HEK293 (cell line): Measurements from ENCODE around the gene RPSA.

Experiments used
- CTCF ChIA-PET: fragments of 350-600 bp; formaldehyde crosslinking; extraction: SDS; loops from one replicate; lab custom pipeline; 2021; ENCODE audit warnings: antibody characterized with exemption; lab: Yijun Ruan, JAX
- POLR2A ChIA-PET: fragments of 300-600 bp; formaldehyde crosslinking; extraction: SDS; loops from one replicate; lab custom pipeline; 2020; ENCODE audit warnings: antibody characterized with exemption, inconsistent platforms; lab: Yijun Ruan, JAX
- H3K27ac ChIP-seq: fragments of 200-500 bp; sonication (Bioruptor generic); 2 replicates; pipeline ENCODE4 v1.5.1; 2014; ENCODE audit warnings: low read depth, low read length, control low read depth, inconsistent platforms; ENCODE audit errors: extremely low read depth
- H3K36me3 ChIP-seq, 2 experiments: fragments of 200-500 bp in 1 of 2; sonication (Bioruptor generic) in 1 of 2; 1 replicate in 1 of 2; 2 replicates in 1 of 2; pipeline ENCODE4 v1.5.1; 2014 to 2017; ENCODE audit warnings: inconsistent platforms in 2 of 2, low read length in 2 of 2; ENCODE audit not compliant: control insufficient read depth in 2 of 2, insufficient read depth in 1 of 2
- H3K4me1 ChIP-seq: fragments of 200-500 bp; sonication (Bioruptor generic); 2 replicates; pipeline ENCODE4 v1.5.1; 2014; ENCODE audit warnings: mild to moderate bottlenecking, low read length, inconsistent platforms; ENCODE audit not compliant: control insufficient read depth, insufficient read depth
- H3K4me3 ChIP-seq: 2 replicates; pipeline ENCODE4 v1.5.1; 2011; ENCODE audit warnings: low read depth, mild to moderate bottlenecking, control low read depth, low read length, moderate library complexity
- H3K9me3 ChIP-seq: fragments of 200-500 bp; sonication (Bioruptor generic); 2 replicates; pipeline ENCODE4 v1.5.1; 2014; ENCODE audit warnings: low read depth, low read length, inconsistent platforms; ENCODE audit not compliant: control insufficient read depth, insufficient read depth
- BCL6B ChIP-seq: fragments of 450-650 bp; formaldehyde crosslinking; IDR thresholded peaks from 2 replicates; pipeline ENCODE4 v1.5.1; 2017; ENCODE audit warnings: missing biosample characterization, missing genetic modification characterization
- KLF10 ChIP-seq: fragments of 450-650 bp; IDR thresholded peaks from 2 replicates; pipeline ENCODE4 v1.5.1; 2018; ENCODE audit warnings: missing biosample characterization, mild to moderate bottlenecking, missing genetic modification characterization
- REST ChIP-seq: fragments of 450-650 bp; formaldehyde crosslinking; IDR thresholded peaks from 2 replicates; pipeline ENCODE4 v1.5.1; 2016; ENCODE audit warnings: missing biosample characterization, missing genetic modification characterization
- SCRT1 ChIP-seq: fragments of 450-650 bp; formaldehyde crosslinking; IDR thresholded peaks from 2 replicates; pipeline ENCODE4 v1.5.1; 2016; ENCODE audit warnings: missing biosample characterization, missing genetic modification characterization, borderline replicate concordance
- SCRT2 ChIP-seq: fragments of 450-650 bp; formaldehyde crosslinking; IDR thresholded peaks from 2 replicates; pipeline ENCODE4 v1.5.1; 2016; ENCODE audit warnings: missing biosample characterization, missing genetic modification characterization
- SP3 ChIP-seq: fragments of 450-650 bp; formaldehyde crosslinking; IDR thresholded peaks from 2 replicates; pipeline ENCODE4 v1.5.1; 2016; ENCODE audit warnings: missing biosample characterization, missing genetic modification characterization
- YY1 ChIP-seq: fragments of 450-650 bp; formaldehyde crosslinking; IDR thresholded peaks from 2 replicates; pipeline ENCODE4 v1.5.1; 2018; ENCODE audit warnings: missing biosample characterization, missing genetic modification characterization
- ZBTB48 ChIP-seq: fragments of 450-650 bp; formaldehyde crosslinking; IDR thresholded peaks from 2 replicates; pipeline ENCODE4 v1.5.1; 2016; ENCODE audit warnings: missing biosample characterization, missing genetic modification characterization
- ZBTB7A ChIP-seq: fragments of 450-650 bp; formaldehyde crosslinking; IDR thresholded peaks from 2 replicates; pipeline ENCODE4 v1.5.1; 2016; ENCODE audit warnings: low read depth, missing biosample characterization, missing genetic modification characterization
- ZFP3 ChIP-seq: fragments of 450-650 bp; formaldehyde crosslinking; IDR thresholded peaks from 2 replicates; pipeline ENCODE4 v1.5.1; 2016; ENCODE audit warnings: low read depth, missing biosample characterization, missing genetic modification characterization
- ZFP37 ChIP-seq: fragments of 450-650 bp; formaldehyde crosslinking; IDR thresholded peaks from 2 replicates; pipeline ENCODE4 v1.5.1; 2016; ENCODE audit warnings: missing biosample characterization, missing genetic modification characterization
- ZNF155 ChIP-seq: fragments of 450-650 bp; formaldehyde crosslinking; IDR thresholded peaks from 2 replicates; pipeline ENCODE4 v1.5.1; 2016; ENCODE audit warnings: missing biosample characterization, missing genetic modification characterization
- ZNF16 ChIP-seq: fragments of 450-650 bp; formaldehyde crosslinking; IDR thresholded peaks from 2 replicates; pipeline ENCODE4 v1.5.1; 2016; ENCODE audit warnings: low read depth, missing biosample characterization, missing genetic modification characterization
- ZNF18 ChIP-seq: fragments of 450-650 bp; formaldehyde crosslinking; IDR thresholded peaks from 2 replicates; pipeline ENCODE4 v1.5.1; 2016; ENCODE audit warnings: missing biosample characterization, missing genetic modification characterization
- ZNF266 ChIP-seq: fragments of 450-650 bp; formaldehyde crosslinking; IDR thresholded peaks from 2 replicates; pipeline ENCODE4 v1.5.1; 2016; ENCODE audit warnings: missing biosample characterization, missing genetic modification characterization, low read depth
- ZNF302 ChIP-seq: fragments of 450-650 bp; formaldehyde crosslinking; IDR thresholded peaks from 2 replicates; pipeline ENCODE4 v1.5.1; 2016; ENCODE audit warnings: missing biosample characterization, missing genetic modification characterization, low read depth
- ZNF311 ChIP-seq: fragments of 450-650 bp; formaldehyde crosslinking; IDR thresholded peaks from 2 replicates; pipeline ENCODE4 v1.5.1; 2017; ENCODE audit warnings: missing biosample characterization, missing genetic modification characterization, borderline replicate concordance
- ZNF473 ChIP-seq: fragments of 450-650 bp; formaldehyde crosslinking; IDR thresholded peaks from 2 replicates; pipeline ENCODE4 v1.5.1; 2017; ENCODE audit warnings: missing biosample characterization, missing genetic modification characterization
- ZNF518A ChIP-seq: fragments of 450-650 bp; formaldehyde crosslinking; conservative IDR thresholded peaks from 2 replicates; pipeline ENCODE4 v1.5.1; 2016; ENCODE audit warnings: low read depth, missing biosample characterization, missing genetic modification characterization
- ZNF549 ChIP-seq: fragments of 450-650 bp; IDR thresholded peaks from 2 replicates; pipeline ENCODE4 v1.5.1; 2018; ENCODE audit warnings: missing biosample characterization, missing genetic modification characterization, mild to moderate bottlenecking, inconsistent platforms, moderate library complexity
- ZNF621 ChIP-seq: fragments of 450-650 bp; formaldehyde crosslinking; IDR thresholded peaks from 2 replicates; pipeline ENCODE4 v1.5.1; 2017; ENCODE audit warnings: missing biosample characterization, missing genetic modification characterization
- ZNF670 ChIP-seq: fragments of 450-650 bp; formaldehyde crosslinking; IDR thresholded peaks from 2 replicates; pipeline ENCODE4 v1.5.1; 2016; ENCODE audit warnings: missing biosample characterization, missing genetic modification characterization, low read depth
- ZNF776 ChIP-seq: fragments of 450-650 bp; formaldehyde crosslinking; IDR thresholded peaks from 2 replicates; pipeline ENCODE4 v1.5.0; 2017; ENCODE audit warnings: missing biosample characterization, missing genetic modification characterization, borderline replicate concordance

Gene RPSA

GRCh38 chr3:39432342-39432741 is 25.8 kb downstream of the RPSA start:
- POLR2A ChIA-PET = no interaction called here
- no peak overlapping the region for H3K4me3 ChIP-seq
- CTCF ChIA-PET = interaction anchor here (1.2 kb wide), 1 partner anchor 15 kb away, joined by 5 read pairs; no protein-coding TSS in a partner anchor
- no peaks in the 10 kb centered on the region for H3K4me1 ChIP-seq
- H3K27ac ChIP-seq = no peak overlapping the region
- no peaks in the 10 kb centered on the region for H3K9me3 ChIP-seq
- H3K36me3 ChIP-seq = no peaks in the 10 kb centered on the region
- TF ChIP-seq ZNF621 = no peak
- TF ChIP-seq ZNF302 = no peak
- TF ChIP-seq SP3 = no peak
- no peak for TF ChIP-seq BCL6B (tag by site-specific recombination)
- no peak for TF ChIP-seq ZNF776 (tag by site-specific recombination)
- no peak for TF ChIP-seq ZNF311
- TF ChIP-seq SCRT1 (tag by site-specific recombination) = no peak
- no peak for TF ChIP-seq SCRT2
- TF ChIP-seq ZNF473 (tag by site-specific recombination) = no peak
- TF ChIP-seq ZNF155 = no peak
- TF ChIP-seq ZBTB7A (tag by site-specific recombination) = no peak
- TF ChIP-seq ZNF18 (tag by site-specific recombination) = no peak
- TF ChIP-seq REST (tag by site-specific recombination) = no peak
- TF ChIP-seq ZNF16 (tag by site-specific recombination) = no peak
- TF ChIP-seq ZNF266 = no peak
- no peak for TF ChIP-seq ZNF549 (tag by site-specific recombination)
- no peak for TF ChIP-seq KLF10
- no peak for TF ChIP-seq ZNF670 (tag by site-specific recombination)
- no peak for TF ChIP-seq ZFP3

- Histone ChIP-seq H3K4me1 (no peaks in the 10 kb centered on the region), H3K4me3 (no peak overlapping the region), H3K36me3 (no peaks in the 10 kb centered on the region), H3K9me3 (no peaks in the 10 kb centered on the region), H3K27ac (no peak overlapping the region)
- TF ChIP-seq ZNF518A (tag by site-specific recombination) (no peak), YY1 (tag by site-specific recombination) (no peak), ZBTB48 (tag by site-specific recombination) (no peak), ZFP37 (no peak)
- ChIA-PET POLR2A (no interaction called here), CTCF (interaction anchor here (1.4 kb wide), 1 partner anchor 14 kb away, joined by 5 read pairs; no protein-coding TSS in a partner anchor)
Measured at GRCh38 chr3:39433642-39434041, 27.1 kb downstream of the RPSA start.
